Fibroblast of skin of abdomen (primary cell): Measurements from ENCODE around the gene ZNF407.

Experiments used
- DNase-seq: peaks from one replicate; pipeline ENCODE4 v3.0.0-alpha.2; 2013

The ZNF407 gene

GRCh38 chr18:75062297-75062886 lies 464.7 kb downstream of the ZNF407 start:
- DNase-seq, result no peak

- no peak for DNase-seq
Measured at GRCh38 chr18:75063196-75063595, 465.5 kb downstream of the ZNF407 start.

GRCh38 chr18:75063615-75064512 lies 466.2 kb downstream of the ZNF407 start:
- DNase-seq, result no peak

GRCh38 chr18:75064513-75064905 lies 466.8 kb downstream of the ZNF407 start:
- DNase-seq, result no peak

- DNase-seq, result peak; percentile 12
Measured at GRCh38 chr18:75065251-75066000, 467.8 kb downstream of the ZNF407 start.

GRCh38 chr18:75066021-75066880 lies 468.6 kb downstream of the ZNF407 start:
- DNase-seq, result no peak

GRCh38 chr18:75066936-75067335 lies 469.3 kb downstream of the ZNF407 start:
- no peak for DNase-seq

GRCh38 chr18:75067996-75068645 lies 470.5 kb downstream of the ZNF407 start:
- no peak for DNase-seq

- no peak for DNase-seq
Measured at GRCh38 chr18:75068682-75069435, 471.2 kb downstream of the ZNF407 start.

- no peak for DNase-seq
Measured at GRCh38 chr18:75070235-75070624, 472.6 kb downstream of the ZNF407 start.

GRCh38 chr18:75070625-75071483 lies 473.2 kb downstream of the ZNF407 start:
- DNase-seq, result peak; percentile 70

GRCh38 chr18:75071484-75071785 lies 473.8 kb downstream of the ZNF407 start:
- no peak for DNase-seq

GRCh38 chr18:75071866-75072671 lies 474.4 kb downstream of the ZNF407 start:
- DNase-seq, result no peak

GRCh38 chr18:75072672-75073371 lies 475.2 kb downstream of the ZNF407 start:
- no peak for DNase-seq

- no peak for DNase-seq
Measured at GRCh38 chr18:75073654-75074053, 476.0 kb downstream of the ZNF407 start.

GRCh38 chr18:75074196-75075015 lies 476.7 kb downstream of the ZNF407 start:
- no peak for DNase-seq

GRCh38 chr18:75075016-75075305 lies 477.3 kb downstream of the ZNF407 start:
- no peak for DNase-seq

GRCh38 chr18:75075429-75075841 lies 477.8 kb downstream of the ZNF407 start:
- DNase-seq, result no peak
